SU-DHL-6 (cell line): Measurements from ENCODE around the gene MEMO1.
"Not testable (repeated sequence)": the region's sequence is repeated elsewhere in the genome, so short reads cannot be mapped to it uniquely, and the experiment has no call there.

Experiments used
- H2AFZ ChIP-seq: fragments of 200-600 bp; sonication (generic); 2 replicates; pipeline ENCODE4 v1.6.1; 2014; ENCODE audit warnings: low read depth, mild to moderate bottlenecking, moderate library complexity, mixed read lengths, antibody characterized with exemption, low read length; ENCODE audit not compliant: severe bottlenecking
- H3F3A ChIP-seq: fragments of 200-600 bp; shearing (Covaris generic); 2 replicates; pipeline ENCODE4 v1.6.0; 2016; ENCODE audit warnings: antibody characterized with exemption, mild to moderate bottlenecking; ENCODE audit not compliant: insufficient read depth
- H3K27ac ChIP-seq: fragments of 200-600 bp; sonication (generic); 2 replicates; pipeline ENCODE4 v1.5.1; 2016; ENCODE audit warnings: low read depth, mild to moderate bottlenecking, low read length, moderate library complexity, mixed read lengths
- H3K27me3 ChIP-seq: fragments of 200-600 bp; sonication (generic), shearing (Covaris generic); 2 replicates; pipeline ENCODE4 v1.6.0; 2014; ENCODE audit warnings: mild to moderate bottlenecking, low read length
- H3K36me3 ChIP-seq: fragments of 200-600 bp; sonication (generic); 2 replicates; pipeline ENCODE4 v1.6.1; 2014; ENCODE audit warnings: mild to moderate bottlenecking, low read length, mixed read lengths
- H3K4me2 ChIP-seq: fragments of 300-600, 200-600 bp; shearing (Covaris generic), sonication (generic); 2 replicates; pipeline ENCODE4 v1.6.0; 2014; ENCODE audit warnings: low read length, low read depth, mild to moderate bottlenecking; ENCODE audit not compliant: poor library complexity, severe bottlenecking
- H3K4me3 ChIP-seq: fragments of 200-600 bp; sonication (generic); 2 replicates; pipeline ENCODE4 v1.5.1; 2014; ENCODE audit warnings: antibody characterized with exemption, low read length, mild to moderate bottlenecking, mixed read lengths; ENCODE audit not compliant: insufficient read depth, poor library complexity, severe bottlenecking
- H3K79me2 ChIP-seq: fragments of 200-600 bp; sonication (generic); 2 replicates; pipeline ENCODE4 v1.6.1; 2014; ENCODE audit warnings: mild to moderate bottlenecking, low read length, moderate library complexity; ENCODE audit not compliant: insufficient read depth
- H3K9ac ChIP-seq: fragments of 200-600 bp; sonication (generic); 2 replicates; pipeline ENCODE4 v1.7.0; 2014; ENCODE audit warnings: mild to moderate bottlenecking, low read length
- H3K9me2 ChIP-seq: fragments of 200-600 bp; sonication (generic); replicated peaks from 2 replicates; pipeline ENCODE4 v1.6.1; 2014; ENCODE audit warnings: low read length; ENCODE audit not compliant: insufficient read depth
- H3K9me3 ChIP-seq: fragments of 200-600 bp; sonication (generic); 2 replicates; pipeline ENCODE4 v1.6.1; 2014; ENCODE audit warnings: low read length, mixed read lengths; ENCODE audit not compliant: insufficient read depth
- H4K20me1 ChIP-seq: fragments of 200-600 bp; sonication (generic); 2 replicates; pipeline ENCODE4 v1.6.1; 2014; ENCODE audit warnings: low read depth, mild to moderate bottlenecking, antibody characterized with exemption, low read length, moderate library complexity, mixed read lengths
- EZH2phosphoT487 ChIP-seq: fragments of 200-600 bp; sonication (generic), shearing (Covaris generic); conservative IDR thresholded peaks from 2 replicates; pipeline ENCODE4 v1.6.1; 2018; ENCODE audit warnings: mild to moderate bottlenecking, antibody characterized with exemption, low read length, moderate library complexity, mixed read lengths
- TF ChIP-seq, protein P1 (sequence below): fragments of 200-600 bp; sonication (generic); IDR thresholded peaks from one replicate; pipeline ENCODE4 v1.5.1; 2017; ENCODE audit warnings: antibody characterized with exemption, mild to moderate bottlenecking, low read length, moderate library complexity; ENCODE audit not compliant: insufficient read depth, poor library complexity, severe bottlenecking

MEMO1 gene

GRCh38 chr2:32010670-32011484 is at the start of gene MEMO1:
TSS of gene MEMO1 (minus strand) at chr2:32011008. CDS start at chr2:32010247, 761 bp downstream.
- Histone ChIP-seq H3K36me3 (no peaks in the 10 kb centered on the region), H3K9me3 (no peaks in the 10 kb centered on the region), H3K27ac (peak within 1 kb of the TSS; percentile 99), H3K9ac (peak within 1 kb of the TSS; percentile 93), H3K27me3 (no peaks in the 10 kb centered on the region), H2AFZ (peak within 1 kb of the TSS; percentile 57), H3K4me2 (peak within 1 kb of the TSS; percentile 98), H3K9me2 (no peaks in the 10 kb centered on the region), H4K20me1 (peaks cover 20% of the 10 kb centered on the region; the same call in 1 of the 2 replicates), H3K79me2 (peaks cover 38% of the 10 kb centered on the region), H3F3A (peaks cover 23% of the 10 kb centered on the region), H3K4me3 (peak within 1 kb of the TSS; percentile 93)
- no peak for TF ChIP-seq EZH2phosphoT487
- TF ChIP-seq, protein P1, sequence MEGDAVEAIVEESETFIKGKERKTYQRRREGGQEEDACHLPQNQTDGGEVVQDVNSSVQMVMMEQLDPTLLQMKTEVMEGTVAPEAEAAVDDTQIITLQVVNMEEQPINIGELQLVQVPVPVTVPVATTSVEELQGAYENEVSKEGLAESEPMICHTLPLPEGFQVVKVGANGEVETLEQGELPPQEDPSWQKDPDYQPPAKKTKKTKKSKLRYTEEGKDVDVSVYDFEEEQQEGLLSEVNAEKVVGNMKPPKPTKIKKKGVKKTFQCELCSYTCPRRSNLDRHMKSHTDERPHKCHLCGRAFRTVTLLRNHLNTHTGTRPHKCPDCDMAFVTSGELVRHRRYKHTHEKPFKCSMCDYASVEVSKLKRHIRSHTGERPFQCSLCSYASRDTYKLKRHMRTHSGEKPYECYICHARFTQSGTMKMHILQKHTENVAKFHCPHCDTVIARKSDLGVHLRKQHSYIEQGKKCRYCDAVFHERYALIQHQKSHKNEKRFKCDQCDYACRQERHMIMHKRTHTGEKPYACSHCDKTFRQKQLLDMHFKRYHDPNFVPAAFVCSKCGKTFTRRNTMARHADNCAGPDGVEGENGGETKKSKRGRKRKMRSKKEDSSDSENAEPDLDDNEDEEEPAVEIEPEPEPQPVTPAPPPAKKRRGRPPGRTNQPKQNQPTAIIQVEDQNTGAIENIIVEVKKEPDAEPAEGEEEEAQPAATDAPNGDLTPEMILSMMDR = no peak

DNA sequence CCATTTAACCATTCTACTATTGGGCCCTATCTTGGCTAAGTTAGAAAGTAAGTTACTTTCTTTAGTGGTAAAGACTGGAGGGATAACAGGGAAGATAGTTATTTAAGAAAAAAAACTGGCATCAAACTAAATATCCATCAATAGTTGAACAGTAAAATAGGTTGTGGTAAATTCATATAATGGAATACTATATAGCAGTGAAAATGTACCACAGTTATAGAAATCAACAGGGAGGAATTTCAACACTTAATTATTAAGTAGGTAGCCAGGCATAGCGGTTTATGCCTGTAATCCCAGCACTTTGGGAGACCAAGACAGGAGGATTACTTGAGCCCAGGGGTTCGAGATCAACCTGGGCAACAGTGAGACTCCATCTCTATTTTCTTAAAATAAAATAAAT is 49.5 kb upstream of the MEMO1 start:
- Histone ChIP-seq H3K9me2 (no peaks in the 10 kb centered on the region), H3K9ac (no peak overlapping the region), H3K4me3 (no peak overlapping the region), H3K79me2 (peaks cover 11% of the 10 kb centered on the region; the same call in 1 of the 2 replicates), H3K4me2 (no peak overlapping the region), H3K36me3 (no peaks in the 10 kb centered on the region), H3K27ac (no peak overlapping the region), H2AFZ (no peak overlapping the region), H4K20me1 (no peaks in the 10 kb centered on the region), H3K9me3 (no peaks in the 10 kb centered on the region), H3F3A (no peaks in the 10 kb centered on the region), H3K27me3 (no peaks in the 10 kb centered on the region)
- TF ChIP-seq EZH2phosphoT487 = no peak
- TF ChIP-seq, protein P1 = no peak

DNA sequence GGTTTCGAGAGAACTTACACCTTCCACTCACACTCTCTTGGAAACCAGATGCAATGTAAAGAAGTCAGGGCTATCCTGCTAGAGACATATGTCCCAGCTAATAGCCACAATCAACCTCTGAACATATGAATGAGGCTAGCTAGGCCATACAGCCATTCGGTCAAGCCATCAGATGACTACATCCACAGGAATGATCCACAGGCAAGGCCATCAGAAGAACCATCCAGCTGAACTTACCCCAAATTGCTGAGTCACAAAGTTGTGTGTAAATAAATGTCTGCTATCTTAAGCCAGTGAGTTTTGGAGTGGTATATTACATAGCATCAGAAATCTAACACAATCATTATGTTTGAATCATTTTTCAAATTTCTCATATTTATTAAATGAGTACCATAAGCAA is 47.3 kb upstream of the MEMO1 start:
- Histone ChIP-seq H3K27ac (no peak overlapping the region), H2AFZ (no peak overlapping the region), H3K4me3 (no peak overlapping the region), H3K9me3 (no peaks in the 10 kb centered on the region), H3K9ac (no peak overlapping the region), H4K20me1 (no peaks in the 10 kb centered on the region), H3K27me3 (no peaks in the 10 kb centered on the region), H3K79me2 (no peaks in the 10 kb centered on the region), H3F3A (no peaks in the 10 kb centered on the region), H3K36me3 (no peaks in the 10 kb centered on the region), H3K4me2 (no peak overlapping the region), H3K9me2 (no peaks in the 10 kb centered on the region)
- TF ChIP-seq EZH2phosphoT487 = no peak
- TF ChIP-seq, protein P1 = no peak

DNA sequence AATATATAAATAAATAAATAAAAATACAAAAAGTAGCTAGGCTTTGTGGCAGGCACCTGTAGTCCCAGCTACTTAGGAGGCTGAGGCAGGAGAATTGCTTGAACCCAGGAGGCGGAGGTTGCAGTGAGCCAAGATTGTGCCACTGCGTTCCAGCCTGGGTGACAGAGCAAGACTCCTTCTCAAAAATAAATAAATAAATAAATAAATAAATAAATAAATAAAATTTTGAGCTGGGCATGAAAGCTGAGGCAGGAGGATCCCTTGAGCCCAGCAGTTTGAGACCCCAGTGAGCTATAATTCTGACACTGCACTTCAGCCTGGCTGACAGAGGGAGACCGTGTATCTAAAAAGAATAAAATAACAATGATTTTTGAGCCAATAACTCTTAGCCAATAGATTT is 43.8 kb upstream of the MEMO1 start:
- not testable (repeated sequence) for H3K79me2 ChIP-seq, H3K27ac ChIP-seq, H3K4me2 ChIP-seq

More for the DNA sequence above, 43.8 kb upstream of the MEMO1 start:
- not testable (repeated sequence) for H4K20me1 ChIP-seq, H3K9ac ChIP-seq, H3F3A ChIP-seq, H3K4me3 ChIP-seq, H3K36me3 ChIP-seq, H3K9me3 ChIP-seq, H3K27me3 ChIP-seq, H3K9me2 ChIP-seq, H2AFZ ChIP-seq
